ENCODE results near the gene GRM8. TPM values are rescaled to one million over a fixed set of nuclear protein-coding genes. Genes with fewer than 3 reads are reported as not detected.

The GRM8 gene
- polyA plus RNA-seq, 1 donor (not counting 4 experiments of a cell fraction or from before 2014, with no cell fraction given): not detected

GRCh38 chr7:126778101-126778500, 474.6 kb downstream of the GRM8 start:
- dilution Hi-C loops (cut with MboI; ENCODE audit: extremely low pct_ligation_motif_present, low sequenced_read_pairs): no loop called here
- no peaks in the 10 kb centered on the region for H3K4me1 ChIP-seq (ENCODE audit: control insufficient read depth, extremely low read depth, insufficient read depth, low read length)
- TF ChIP-seq, protein P1, sequence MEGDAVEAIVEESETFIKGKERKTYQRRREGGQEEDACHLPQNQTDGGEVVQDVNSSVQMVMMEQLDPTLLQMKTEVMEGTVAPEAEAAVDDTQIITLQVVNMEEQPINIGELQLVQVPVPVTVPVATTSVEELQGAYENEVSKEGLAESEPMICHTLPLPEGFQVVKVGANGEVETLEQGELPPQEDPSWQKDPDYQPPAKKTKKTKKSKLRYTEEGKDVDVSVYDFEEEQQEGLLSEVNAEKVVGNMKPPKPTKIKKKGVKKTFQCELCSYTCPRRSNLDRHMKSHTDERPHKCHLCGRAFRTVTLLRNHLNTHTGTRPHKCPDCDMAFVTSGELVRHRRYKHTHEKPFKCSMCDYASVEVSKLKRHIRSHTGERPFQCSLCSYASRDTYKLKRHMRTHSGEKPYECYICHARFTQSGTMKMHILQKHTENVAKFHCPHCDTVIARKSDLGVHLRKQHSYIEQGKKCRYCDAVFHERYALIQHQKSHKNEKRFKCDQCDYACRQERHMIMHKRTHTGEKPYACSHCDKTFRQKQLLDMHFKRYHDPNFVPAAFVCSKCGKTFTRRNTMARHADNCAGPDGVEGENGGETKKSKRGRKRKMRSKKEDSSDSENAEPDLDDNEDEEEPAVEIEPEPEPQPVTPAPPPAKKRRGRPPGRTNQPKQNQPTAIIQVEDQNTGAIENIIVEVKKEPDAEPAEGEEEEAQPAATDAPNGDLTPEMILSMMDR (optimal IDR thresholded peaks at IDR 0.05 in 1 of 3, IDR thresholded peaks at IDR 0.05 in 1 of 3, conservative IDR thresholded peaks at IDR 0.05 in 1 of 3; ENCODE audit: extremely low read depth in 1 of 3, insufficient read depth in 2 of 3, low read length in 3 of 3): no peak
- no peak for TF ChIP-seq EZH2 (IDR thresholded peaks at IDR 0.05; ENCODE audit: low read length)
- H3K4me3 ChIP-seq (ENCODE audit: control insufficient read depth in 2 of 3, extremely low read depth in 1 of 3, insufficient read depth in 2 of 3, low read depth in 1 of 3, low read length in 3 of 3): no peak overlapping the region
- no peak overlapping the region for H3K9ac ChIP-seq (ENCODE audit: control insufficient read depth, extremely low read depth, insufficient read depth, low read length)
- H3K27ac ChIP-seq (ENCODE audit: control insufficient read depth, insufficient read depth, low read length): no peak overlapping the region
- DNase-seq (ENCODE audit: low read depth, low spot score) (no peak), FAIRE-seq (no peak)
- no peaks in the 10 kb centered on the region for H3K36me3 ChIP-seq (ENCODE audit: control insufficient read depth in 2 of 2, extremely low read depth in 1 of 2, insufficient read depth in 2 of 2, low read length in 2 of 2)
- H3K4me2 ChIP-seq (ENCODE audit: control insufficient read depth, extremely low read depth, insufficient read depth, low read depth, low read length): no peak overlapping the region
- no peaks in the 10 kb centered on the region for H3K9me3 ChIP-seq (ENCODE audit: control insufficient read depth, low read depth, low read length)
- H4K20me1 ChIP-seq (ENCODE audit: control insufficient read depth, extremely low read depth, insufficient read depth, low read length): no peaks in the 10 kb centered on the region
- H3K9me1 ChIP-seq (ENCODE audit: control insufficient read depth, extremely low read depth, insufficient read depth, low read length): no peaks in the 10 kb centered on the region
- no peak overlapping the region for H2AFZ ChIP-seq (ENCODE audit: control insufficient read depth, low read length)
- no peaks in the 10 kb centered on the region for H3K79me2 ChIP-seq (ENCODE audit: control insufficient read depth, insufficient read depth, low read length)
- no peaks in the 10 kb centered on the region for H3K27me3 ChIP-seq (ENCODE audit: control insufficient read depth, extremely low read depth, insufficient read depth, low read length)

DNA sequence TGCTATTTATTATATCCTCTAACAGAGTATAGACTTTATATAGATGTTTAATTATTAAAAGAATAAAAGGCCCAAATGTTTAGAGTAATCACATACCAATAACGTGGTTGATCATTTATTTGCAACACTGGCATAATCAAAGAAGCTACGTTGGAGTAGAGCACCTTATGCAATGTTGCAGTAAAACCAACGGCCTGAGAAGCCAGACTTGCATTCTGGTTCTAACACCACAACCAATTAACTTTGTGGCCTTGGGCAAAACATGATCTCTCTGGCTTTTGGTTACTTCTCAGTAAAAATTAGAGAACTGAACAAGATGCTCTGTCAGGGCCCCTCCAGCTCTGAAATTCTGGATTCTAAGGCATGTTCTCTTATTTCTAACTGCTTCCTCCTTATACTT, 476.2 kb downstream of the GRM8 start:
- Histone ChIP-seq H3K36me3 (ENCODE audit: control insufficient read depth in 2 of 2, extremely low read depth in 1 of 2, insufficient read depth in 2 of 2, low read length in 2 of 2) (no peaks in the 10 kb centered on the region), H3K79me2 (ENCODE audit: control insufficient read depth, insufficient read depth, low read length) (no peaks in the 10 kb centered on the region), H3K9me1 (ENCODE audit: control insufficient read depth, extremely low read depth, insufficient read depth, low read length) (no peaks in the 10 kb centered on the region), H3K4me3 (ENCODE audit: control insufficient read depth in 2 of 3, extremely low read depth in 1 of 3, insufficient read depth in 2 of 3, low read depth in 1 of 3, low read length in 3 of 3) (no peak overlapping the region), H2AFZ (ENCODE audit: control insufficient read depth, low read length) (no peak overlapping the region), H3K4me2 (ENCODE audit: control insufficient read depth, extremely low read depth, insufficient read depth, low read depth, low read length) (no peak overlapping the region), H3K27ac (ENCODE audit: control insufficient read depth, insufficient read depth, low read length) (no peak overlapping the region), H3K27me3 (ENCODE audit: control insufficient read depth, extremely low read depth, insufficient read depth, low read length) (no peaks in the 10 kb centered on the region), H4K20me1 (ENCODE audit: control insufficient read depth, extremely low read depth, insufficient read depth, low read length) (no peaks in the 10 kb centered on the region), H3K9ac (ENCODE audit: control insufficient read depth, extremely low read depth, insufficient read depth, low read length) (no peak overlapping the region), H3K9me3 (ENCODE audit: control insufficient read depth, low read depth, low read length) (no peaks in the 10 kb centered on the region), H3K4me1 (ENCODE audit: control insufficient read depth, extremely low read depth, insufficient read depth, low read length) (no peaks in the 10 kb centered on the region)
- TF ChIP-seq, protein P1 (optimal IDR thresholded peaks at IDR 0.05 in 1 of 3, IDR thresholded peaks at IDR 0.05 in 1 of 3, conservative IDR thresholded peaks at IDR 0.05 in 1 of 3; ENCODE audit: extremely low read depth in 1 of 3, insufficient read depth in 2 of 3, low read length in 3 of 3): no peak
- no peak for TF ChIP-seq EZH2 (IDR thresholded peaks at IDR 0.05; ENCODE audit: low read length)
- DNase-seq (ENCODE audit: low read depth, low spot score) (no peak), FAIRE-seq (no peak)
- dilution Hi-C loops (cut with MboI; ENCODE audit: extremely low pct_ligation_motif_present, low sequenced_read_pairs): no loop called here
